Panc1 (cell line): ENCODE data around the gene LYSMD4. TPM values are rescaled to one million over a fixed set of nuclear protein-coding genes. Genes with fewer than 3 reads are reported as not detected.

ENCODE experiments used
- ATAC-seq: fragments of 200-7000 bp; cut with Tn5 transposase; 2 replicates; pipeline ENCODE4 v1.9.1; 2020; ENCODE audit warnings: mild to moderate bottlenecking, moderate library complexity
- BruUV-seq: library from RNA; stranded (reverse); fragments of 400-500 nt; replicated peaks from 2 replicates; lab custom pipeline; 2021; lab: Mats Ljungman, UMichigan
- CTCF ChIA-PET: fragments of 300-600 bp; sonication (Branson Sonifier 250); formaldehyde crosslinking; loops from one replicate; lab custom pipeline; 2022; ENCODE audit warnings: antibody characterized with exemption; lab: Charles Lee
- POLR2A ChIA-PET: fragments of 300-600 bp; sonication (Branson Sonifier 250); formaldehyde crosslinking; loops from one replicate; lab custom pipeline; 2022; ENCODE audit warnings: antibody characterized with exemption; lab: Charles Lee
- DNase-seq: peaks from one replicate; pipeline ENCODE4 v3.0.0-alpha.2; 2010; ENCODE audit warnings: low read depth, low spot score
- H3K27ac ChIP-seq: 2 replicates; pipeline ENCODE4 v1.5.1; 2011; ENCODE audit warnings: mild to moderate bottlenecking, low read length, inconsistent platforms
- H3K27me3 ChIP-seq: fragments of 200-500 bp; sonication (Bioruptor generic); 2 replicates; pipeline ENCODE4 v1.6.0; 2014; ENCODE audit warnings: low read length, inconsistent platforms; ENCODE audit not compliant: control insufficient read depth, insufficient read depth
- H3K36me3 ChIP-seq: fragments of 200-500 bp; sonication (Bioruptor generic); 2 replicates; pipeline ENCODE4 v1.5.1; 2014; ENCODE audit warnings: inconsistent platforms, mild to moderate bottlenecking, low read length, moderate library complexity; ENCODE audit not compliant: control insufficient read depth, insufficient read depth
- H3K4me1 ChIP-seq: 2 replicates; pipeline ENCODE4 v1.5.1; 2011; ENCODE audit warnings: inconsistent platforms, mild to moderate bottlenecking, low read length, moderate library complexity; ENCODE audit not compliant: control insufficient read depth, insufficient read depth
- H3K4me3 ChIP-seq, 2 experiments: 2 replicates each; pipeline ENCODE4 v1.5.1; 2011 to 2012; ENCODE audit warnings: low read depth in 2 of 2, low read length in 2 of 2, mild to moderate bottlenecking in 2 of 2, inconsistent platforms in 1 of 2, moderate library complexity in 1 of 2
- H3K9me3 ChIP-seq: fragments of 200-500 bp; sonication (Bioruptor generic); 2 replicates; pipeline ENCODE4 v1.5.1; 2014; ENCODE audit warnings: low read depth, mild to moderate bottlenecking, inconsistent platforms, low read length, moderate library complexity; ENCODE audit not compliant: control insufficient read depth, insufficient read depth
- CTCF ChIP-seq: fragments of 450-650 bp; IDR thresholded peaks from 2 replicates; pipeline ENCODE4 v1.5.1; 2017; ENCODE audit warnings: mild to moderate bottlenecking
- POLR2AphosphoS5 ChIP-seq: IDR thresholded peaks from 2 replicates; pipeline ENCODE4 v1.6.1; 2012; ENCODE audit warnings: mild to moderate bottlenecking, low read depth, low read length, moderate library complexity
- REST ChIP-seq, 2 experiments: IDR thresholded peaks; 2 replicates each; pipeline ENCODE4 v1.6.1; 2011 to 2012; ENCODE audit warnings: low read depth in 2 of 2, control low read depth in 1 of 2, low read length in 1 of 2, mild to moderate bottlenecking in 1 of 2, moderate library complexity in 1 of 2; ENCODE audit not compliant: insufficient read depth in 1 of 2
- SIN3A ChIP-seq: IDR thresholded peaks from 2 replicates; pipeline ENCODE4 v1.6.1; 2012; ENCODE audit warnings: low read depth, mild to moderate bottlenecking, low read length, moderate library complexity, borderline replicate concordance; ENCODE audit not compliant: insufficient read depth
- TCF7L2 ChIP-seq: IDR thresholded peaks from 2 replicates; pipeline ENCODE4 v1.6.1; 2011; ENCODE audit warnings: mild to moderate bottlenecking, low read depth, low read length, inconsistent platforms
- in situ Hi-C: cut with HindIII; loops from 2 replicates; pipeline ENCODE4 v1.10.0; 2016; ENCODE audit warnings: low sequenced_read_pairs, low pct_unique_long_range_greater_than_20kb
- intact Hi-C: fragments of 100-400 bp; cut with micrococcal nuclease; formaldehyde crosslinking; loops from one replicate; pipeline ENCODE4 v1.10.0; 2022; ENCODE audit not compliant: unreplicated experiment
- total RNA-seq: library from RNA; stranded (reverse); gene quantifications from one replicate; pipeline ENCODE4 v1.2.1, GENCODE V29; 2021; ENCODE audit not compliant: unreplicated experiment

Gene LYSMD4
- total RNA-seq, 1 experiment from 2014 or later: 8.9 TPM

DNA sequence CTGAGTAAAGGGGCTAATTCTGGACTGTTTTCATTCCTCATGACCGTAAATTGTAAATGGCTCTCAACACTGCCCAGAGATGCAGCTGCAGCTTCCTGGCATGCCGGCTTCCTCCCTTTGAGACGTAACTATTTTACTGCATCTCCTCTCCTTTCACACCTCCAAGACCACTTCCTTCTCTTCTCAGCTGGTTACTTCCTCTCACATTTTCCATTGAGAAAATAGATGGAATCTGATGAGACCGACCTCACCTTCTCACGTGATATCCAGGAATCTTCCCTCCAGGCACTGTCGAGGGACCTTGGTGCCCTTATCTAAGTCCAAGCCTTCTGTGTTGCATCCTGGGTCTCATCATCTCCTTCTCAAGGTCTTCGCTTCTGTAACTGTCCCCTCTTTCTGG, 12.7 kb downstream of the LYSMD4 start:
- intact Hi-C loops: no loop called here
- BruUV-seq: no TSS peak
- Histone ChIP-seq H3K4me3 (no peak overlapping the region), H3K36me3 (no peaks in the 10 kb centered on the region), H3K4me1 (no peaks in the 10 kb centered on the region), H3K9me3 (no peaks in the 10 kb centered on the region), H3K27me3 (no peaks in the 10 kb centered on the region), H3K27ac (no peak overlapping the region)
- in situ Hi-C loops: no loop called here
- TF ChIP-seq SIN3A (no peak), POLR2AphosphoS5 (no peak), REST (IDR thresholded peaks at IDR 0.05; ENCODE audit: insufficient read depth in 1 of 2, low read depth in 2 of 2, low read length in 1 of 2) (no peak), CTCF (no peak), TCF7L2 (no peak)
- DNase-seq: no peak
- no peak for ATAC-seq
- ChIA-PET CTCF (no interaction called here), POLR2A (interaction anchor here (0.6 kb wide), 1 partner anchor 46 kb away, joined by 3 read pairs; no protein-coding TSS in a partner anchor)

DNA sequence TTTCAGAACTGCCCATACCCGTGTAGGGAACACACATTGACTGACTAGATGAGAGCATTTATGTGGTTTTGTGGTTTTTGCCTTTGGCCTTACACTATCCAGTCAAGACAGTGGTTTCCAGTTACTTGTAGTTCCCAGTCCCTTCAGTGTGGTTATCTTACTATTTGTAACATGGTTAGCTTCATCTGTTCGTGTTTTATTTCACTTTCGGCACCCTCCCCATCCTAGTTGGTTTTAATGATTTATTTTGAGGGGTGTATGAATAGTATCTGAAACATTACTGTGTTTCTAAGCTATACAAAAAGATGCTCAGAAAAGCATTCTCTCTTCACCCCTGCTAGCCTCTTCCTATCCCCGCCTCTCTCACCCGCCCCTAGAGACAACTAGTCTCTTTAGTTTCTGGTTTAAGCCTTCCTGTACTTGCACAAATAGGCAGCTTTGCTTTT, 14.1 kb downstream of the LYSMD4 start:
- no peaks in the 10 kb centered on the region for H3K27me3 ChIP-seq
- ChIA-PET POLR2A (interaction anchor here (0.9 kb wide), 1 partner anchor 14 kb away, joined by 3 read pairs; the partner anchor contains the start of gene LYSMD4), CTCF (interaction anchor here (0.9 kb wide), 1 partner anchor 14 kb away, joined by 3 read pairs; no protein-coding TSS in a partner anchor)
- DNase-seq (no peak), ATAC-seq (no peak)
- no peaks in the 10 kb centered on the region for H3K9me3 ChIP-seq
- no peaks in the 10 kb centered on the region for H3K4me1 ChIP-seq
- H3K4me3 ChIP-seq: no peak overlapping the region
- in situ Hi-C loops: no loop called here
- BruUV-seq: no TSS peak
- intact Hi-C loops: no loop called here
- no peak for TF ChIP-seq REST (IDR thresholded peaks at IDR 0.05; ENCODE audit: insufficient read depth in 1 of 2, low read depth in 2 of 2, low read length in 1 of 2)
- TF ChIP-seq SIN3A: no peak
- no peak for TF ChIP-seq CTCF
- no peak for TF ChIP-seq POLR2AphosphoS5
- no peak overlapping the region for H3K27ac ChIP-seq
- peaks cover under 1% of the 10 kb centered on the region; the same call in 1 of the 2 replicates for H3K36me3 ChIP-seq
